GM19238 (cell line): ENCODE results near the gene GTPBP1.

Experiments
- DNase-seq: peaks from one replicate; pipeline ENCODE4 v3.0.0; 2011; ENCODE audit warnings: low spot score; ENCODE audit not compliant: insufficient read length

The GTPBP1 gene

DNA sequence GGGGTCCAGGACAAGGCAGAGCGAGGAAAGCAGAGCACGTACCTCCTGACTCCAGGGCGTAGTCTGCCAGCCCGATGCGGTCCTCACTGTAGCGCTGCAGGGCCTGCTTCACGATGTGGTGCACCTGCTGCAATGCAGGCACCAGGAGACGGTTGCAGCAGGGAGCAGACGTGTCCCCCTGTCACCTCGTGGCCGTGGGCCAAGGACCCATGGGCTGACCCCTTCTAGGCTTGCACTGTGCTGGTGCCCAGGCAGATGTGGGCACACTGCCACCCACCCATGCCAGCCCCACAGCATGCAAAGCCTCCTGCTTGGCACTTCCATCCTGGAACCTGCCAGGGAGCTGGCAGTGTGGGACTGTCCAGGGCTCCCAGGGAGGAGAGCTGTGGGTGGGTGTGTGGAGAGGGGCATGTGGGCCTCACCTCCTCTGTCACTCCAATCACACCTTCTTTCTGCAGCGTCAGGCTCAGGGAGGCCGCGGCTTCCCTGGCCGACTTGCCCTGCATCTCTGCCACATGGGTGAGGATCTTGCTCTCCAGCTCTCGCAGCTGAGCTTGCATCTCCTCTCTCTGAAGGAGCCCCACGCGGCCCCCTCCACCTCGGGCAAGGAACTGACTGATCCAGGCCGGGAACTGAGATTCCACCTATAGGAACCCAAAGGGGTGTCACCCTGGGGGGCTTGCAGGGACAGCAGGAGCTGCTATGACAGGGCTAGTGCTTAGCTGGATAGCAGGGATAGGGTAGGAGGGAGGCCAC, 33.7 kb downstream of the GTPBP1 start:
- no peak for DNase-seq

DNA sequence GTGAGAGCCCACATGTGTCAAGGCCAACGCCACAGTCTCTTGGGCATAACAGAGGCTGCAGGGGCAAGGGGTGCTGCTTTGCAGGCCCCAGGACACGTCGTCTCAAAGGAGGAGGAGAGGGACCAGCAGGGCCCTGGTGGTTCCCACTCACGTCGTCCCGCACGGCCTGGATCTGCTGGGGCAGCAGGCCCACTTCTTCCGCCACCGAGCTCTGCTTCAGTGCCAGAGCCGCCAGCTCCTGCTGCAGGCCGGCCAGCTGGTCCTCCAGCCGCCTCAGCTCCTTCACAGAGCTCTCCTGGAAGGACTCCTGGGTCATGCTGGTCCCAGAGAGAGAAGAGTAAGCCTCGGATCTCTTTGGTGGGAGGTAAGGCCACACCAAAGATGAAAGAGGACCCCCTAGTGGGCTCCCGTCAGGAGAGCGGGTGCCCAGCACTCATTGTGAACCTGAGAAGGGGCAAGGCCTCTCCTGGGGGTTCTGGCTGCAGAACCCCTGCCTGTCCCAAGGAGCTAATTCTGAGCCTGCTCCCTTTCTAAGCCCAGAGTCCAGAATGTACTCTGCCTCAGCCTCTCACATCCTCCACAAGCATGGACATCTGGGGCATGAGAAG, 34.5 kb downstream of the GTPBP1 start:
- DNase-seq = no peak

DNA sequence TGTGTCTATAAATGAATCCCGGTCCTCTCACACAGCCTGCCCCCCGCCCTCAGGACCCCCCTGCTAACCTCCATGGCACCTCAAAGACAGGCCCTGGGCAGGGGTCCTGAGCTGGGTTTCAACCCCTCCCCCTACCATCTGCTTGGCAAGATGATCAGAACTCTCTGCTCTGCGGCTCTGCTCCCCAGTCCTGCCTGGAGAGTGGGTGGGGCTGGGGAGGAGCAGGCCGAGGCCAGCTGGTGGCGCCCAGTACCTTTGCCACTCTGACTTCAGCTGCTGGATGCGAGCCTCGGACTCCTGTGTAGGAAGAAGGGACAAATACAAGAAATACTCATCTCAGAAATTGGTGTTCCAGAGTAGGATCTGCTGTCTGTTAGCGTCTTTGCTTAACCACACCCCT, 35.0 kb downstream of the GTPBP1 start:
- DNase-seq = no peak

- no peak for DNase-seq
Measured at GRCh38 chr22:38741166-38741565, 35.4 kb downstream of the GTPBP1 start.

DNA sequence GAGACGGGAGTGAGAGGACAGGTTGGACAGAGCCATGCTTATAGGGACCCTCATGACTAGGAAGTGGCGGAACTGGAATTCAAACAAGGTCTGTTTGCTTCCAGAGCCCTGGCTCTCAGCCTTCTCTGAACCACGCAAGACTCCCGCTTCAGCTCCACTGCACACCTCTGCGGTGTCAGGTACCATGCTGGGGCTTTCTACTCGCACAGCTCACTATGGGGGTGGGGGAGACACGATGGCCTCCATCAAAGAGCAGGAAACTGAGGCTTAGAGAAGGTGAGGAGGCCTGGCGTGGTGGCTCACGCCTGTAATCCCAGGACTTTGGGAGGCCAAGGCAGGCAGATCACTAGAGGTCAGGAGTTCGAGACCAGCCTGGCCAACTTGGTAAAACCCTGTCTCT, 35.8 kb downstream of the GTPBP1 start:
- no peak for DNase-seq

DNA sequence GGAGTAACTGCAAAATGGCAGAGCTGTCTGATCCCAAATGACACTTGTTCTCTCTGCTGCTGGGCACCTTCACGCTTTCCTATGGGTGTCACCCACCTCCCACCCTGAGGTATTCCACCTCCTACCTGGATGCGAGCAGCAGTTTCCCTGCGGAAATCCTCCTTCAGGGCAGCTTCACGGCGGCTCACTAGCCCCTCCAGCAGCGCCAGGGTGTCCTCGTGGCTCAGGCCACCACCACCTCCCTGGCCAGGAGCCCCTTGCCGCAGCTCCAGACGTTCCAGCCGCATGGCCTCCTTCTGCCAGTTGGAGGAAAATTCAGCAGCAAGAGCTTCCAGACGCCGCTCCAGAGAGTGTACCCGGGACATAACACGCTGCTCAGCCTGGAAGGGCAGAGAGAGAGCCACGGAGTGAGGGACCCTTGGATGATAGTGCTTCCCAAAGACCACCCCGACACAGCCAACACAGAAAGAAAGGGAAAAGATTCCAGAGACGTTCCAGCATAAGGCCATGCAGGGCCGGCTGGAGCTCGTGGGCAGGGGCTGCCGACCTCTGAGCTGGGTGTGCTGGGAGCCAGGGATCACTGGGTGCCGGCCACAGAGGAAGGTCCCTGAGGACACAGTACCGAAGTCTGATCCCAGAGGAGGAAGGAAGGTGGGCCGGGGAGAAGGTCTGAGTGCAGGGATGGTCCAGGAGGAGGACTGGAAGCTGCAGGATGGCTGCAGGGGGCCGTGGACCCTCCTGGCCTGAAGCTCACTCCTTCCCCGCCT, 36.6 kb downstream of the GTPBP1 start:
- no peak for DNase-seq

DNA sequence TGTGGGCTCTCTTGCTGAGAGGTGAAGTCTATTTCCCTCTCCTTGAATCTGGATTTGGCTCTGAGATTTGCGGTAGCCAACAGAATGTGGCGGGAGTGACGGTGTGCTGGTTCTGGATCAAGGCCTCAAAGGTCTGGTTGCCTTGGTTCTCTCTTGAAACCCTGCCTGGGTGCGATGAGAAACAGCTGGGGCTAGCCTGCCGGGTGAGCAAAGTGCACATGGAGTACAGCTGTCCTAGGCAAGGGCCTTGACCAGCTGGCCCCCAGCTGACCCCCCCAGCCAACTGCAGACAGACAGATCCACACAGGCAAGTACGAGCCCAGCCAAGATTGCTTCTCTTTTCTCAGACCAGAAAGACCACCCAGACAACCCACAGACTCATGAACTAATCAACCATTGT, 39.2 kb downstream of the GTPBP1 start:
- DNase-seq = no peak

- no peak for DNase-seq
Measured at GRCh38 chr22:38745676-38746460, 40.1 kb downstream of the GTPBP1 start.

DNA sequence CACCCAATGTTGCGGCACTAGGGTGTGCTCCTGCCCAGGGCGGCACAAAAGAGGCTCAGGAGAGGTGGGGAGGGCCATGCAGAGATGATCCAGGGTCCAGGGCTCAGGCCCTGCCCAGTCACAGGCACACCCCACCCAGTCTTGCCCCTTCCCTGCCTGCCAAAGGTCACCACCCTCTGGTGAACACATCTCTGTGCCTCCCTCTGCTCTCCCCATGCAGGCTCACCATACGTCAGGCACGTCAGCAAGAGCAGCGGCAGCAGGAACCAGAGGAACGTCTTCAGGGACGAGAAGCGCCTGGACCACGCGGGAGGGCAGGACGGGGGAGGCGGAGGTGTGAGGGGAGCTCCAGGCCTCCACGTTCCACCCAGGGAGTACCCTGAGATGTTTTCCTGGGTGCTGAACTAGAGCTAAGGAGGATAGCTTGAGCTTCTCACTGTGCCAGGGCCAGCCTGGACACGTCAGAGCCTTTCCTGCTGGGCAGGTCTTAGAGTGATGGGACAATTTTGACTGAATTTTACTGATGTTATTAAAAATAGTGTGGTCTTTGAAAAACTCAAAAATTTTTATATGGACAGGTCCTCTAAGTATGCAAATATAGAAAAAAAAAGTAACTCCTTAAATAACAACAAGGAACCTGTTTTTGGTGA, 42.9 kb downstream of the GTPBP1 start:
- no peak for DNase-seq

DNA sequence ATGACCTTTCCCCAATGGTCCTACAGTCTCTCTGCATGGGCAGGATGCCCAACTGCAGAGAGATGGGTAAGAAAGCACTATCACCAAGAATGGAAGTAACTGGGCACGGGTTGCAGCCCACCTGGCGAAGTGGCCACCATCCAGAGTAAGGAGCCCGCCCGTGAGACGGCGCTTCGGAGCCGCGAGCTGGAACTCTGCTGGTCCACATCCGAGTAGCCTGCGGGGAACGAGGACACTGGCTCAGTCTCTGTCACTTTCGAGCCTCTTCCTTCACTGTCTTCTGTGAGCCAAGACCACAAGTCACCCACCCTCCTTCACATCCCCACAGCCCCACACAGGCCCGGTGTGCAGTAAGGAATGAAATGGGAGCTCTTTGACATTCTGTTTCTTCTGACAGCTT, 44.4 kb downstream of the GTPBP1 start:
- no peak for DNase-seq

- no peak for DNase-seq
Measured at GRCh38 chr22:38750638-38751037, 44.9 kb downstream of the GTPBP1 start.

DNA sequence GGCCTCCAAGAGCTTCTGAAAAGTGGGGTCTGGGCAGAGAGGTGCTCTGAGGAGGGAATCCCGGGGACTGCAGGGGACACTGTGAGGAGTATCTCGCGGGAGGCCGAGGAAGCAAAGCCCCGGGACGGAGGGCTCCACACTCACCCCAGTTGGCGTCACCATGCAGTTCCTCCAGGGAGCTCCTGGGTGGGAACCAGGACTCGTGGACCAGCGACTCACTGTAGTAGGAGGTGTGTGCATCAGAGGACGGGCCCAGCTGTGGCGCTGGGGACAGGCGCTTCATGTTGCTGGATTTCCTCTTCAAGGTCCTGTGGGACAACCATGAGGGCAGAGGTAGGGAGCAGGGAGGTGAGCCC, 45.3 kb downstream of the GTPBP1 start:
- DNase-seq = no peak

DNA sequence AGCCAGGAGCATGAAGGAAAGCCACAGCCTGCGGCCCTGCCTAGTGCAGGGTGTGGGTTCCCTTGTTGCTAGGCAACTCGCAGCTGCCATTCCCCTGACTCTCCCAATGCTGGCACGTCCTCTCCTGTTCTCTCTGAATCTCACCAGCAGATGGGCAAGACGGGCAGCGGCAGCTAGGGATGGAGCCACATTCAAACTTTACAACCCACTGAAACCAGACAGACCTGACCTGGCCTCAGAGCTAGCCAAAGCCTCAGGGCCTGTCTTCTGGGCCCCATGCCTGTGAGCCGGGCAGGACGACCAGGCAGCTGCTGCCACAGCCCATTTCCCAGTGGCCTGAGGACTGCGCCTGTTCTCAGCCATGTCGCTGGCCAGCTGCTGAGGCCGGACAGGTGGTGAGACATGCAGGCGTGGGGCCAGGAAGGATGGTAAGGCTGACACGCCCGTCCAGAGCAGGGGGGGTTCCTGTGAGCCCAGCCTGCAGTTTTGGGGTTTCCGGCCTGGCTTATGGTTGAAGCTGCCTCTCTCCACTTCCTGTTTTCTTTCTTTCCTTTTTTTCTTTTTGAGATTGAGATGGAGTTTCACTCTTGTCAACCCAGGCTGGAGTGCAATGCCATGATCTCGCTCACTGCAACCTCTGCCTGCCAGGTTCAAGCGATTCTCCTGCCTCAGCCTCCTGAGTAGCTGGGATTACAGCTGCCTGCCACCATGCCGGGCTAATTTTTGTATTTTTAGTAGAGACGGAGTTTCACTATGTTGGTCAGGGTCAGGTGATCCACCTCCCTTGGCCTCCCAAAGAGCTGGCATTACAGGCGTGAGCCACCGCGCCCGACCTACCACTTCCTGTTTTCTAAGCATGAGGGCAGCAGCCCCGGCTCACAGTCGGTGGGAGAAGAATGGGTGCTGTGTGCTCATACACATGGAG, 45.9 kb downstream of the GTPBP1 start:
- DNase-seq = peak; percentile 82

GRCh38 chr22:38753948-38754750, 48.4 kb downstream of the GTPBP1 start:
- no peak for DNase-seq

DNA sequence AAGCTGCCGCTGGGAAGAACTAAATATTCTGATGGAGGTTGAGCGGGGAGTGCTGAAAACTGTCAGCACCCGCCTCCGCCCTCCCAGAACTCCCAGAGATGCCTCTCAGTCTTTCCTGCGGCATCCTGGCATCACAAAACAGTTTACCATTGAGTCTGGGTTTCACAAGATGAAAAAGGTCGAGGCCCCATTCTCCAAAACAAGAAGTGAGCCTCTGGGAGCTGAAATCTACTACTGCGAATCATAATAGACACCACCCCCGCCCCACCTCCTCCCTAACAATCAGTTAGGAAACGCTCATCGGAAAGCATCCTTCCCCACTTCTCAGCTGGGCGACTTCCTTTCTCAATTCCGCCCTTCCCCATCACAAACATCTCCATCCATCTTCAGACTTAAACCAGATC, 49.0 kb downstream of the GTPBP1 start:
- no peak for DNase-seq

DNA sequence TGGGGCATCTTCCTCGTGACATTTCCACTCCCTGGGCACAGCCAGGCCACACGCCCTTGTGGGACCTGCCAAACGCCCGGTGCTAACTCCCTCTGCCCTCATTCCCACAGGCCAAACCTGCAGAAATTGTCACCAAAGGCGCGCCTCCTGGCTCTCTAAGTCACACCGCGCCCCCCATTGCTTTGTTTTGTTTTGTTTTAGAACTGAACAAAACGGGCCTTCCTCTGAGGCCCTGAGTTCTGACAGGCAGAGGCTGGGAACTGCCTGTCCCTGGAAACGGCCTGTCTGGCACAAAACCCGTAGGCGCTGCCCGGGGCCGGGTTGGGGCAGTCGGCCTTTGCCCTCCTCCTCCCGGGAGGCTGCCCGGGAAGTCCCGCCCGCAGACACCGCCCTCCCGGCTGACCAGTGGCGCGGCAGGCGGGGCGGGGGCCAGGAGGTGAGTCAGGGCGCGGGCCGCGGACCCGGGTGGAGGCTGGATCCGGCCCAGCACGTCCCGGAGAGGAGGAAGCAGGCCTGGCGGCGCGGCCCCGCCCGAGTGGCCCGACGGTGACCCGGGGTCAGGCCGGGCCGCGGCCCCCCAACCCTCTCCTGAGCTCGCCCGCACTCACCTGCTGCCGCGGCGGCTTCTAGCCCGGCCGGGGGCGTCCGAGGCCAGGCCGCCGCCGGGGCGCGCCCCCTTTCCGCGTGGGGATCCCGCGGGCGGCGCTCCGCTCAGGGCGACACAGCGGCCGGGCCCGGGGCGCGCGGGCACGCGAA, 49.6 kb downstream of the GTPBP1 start:
- DNase-seq = peak; percentile 66

DNA sequence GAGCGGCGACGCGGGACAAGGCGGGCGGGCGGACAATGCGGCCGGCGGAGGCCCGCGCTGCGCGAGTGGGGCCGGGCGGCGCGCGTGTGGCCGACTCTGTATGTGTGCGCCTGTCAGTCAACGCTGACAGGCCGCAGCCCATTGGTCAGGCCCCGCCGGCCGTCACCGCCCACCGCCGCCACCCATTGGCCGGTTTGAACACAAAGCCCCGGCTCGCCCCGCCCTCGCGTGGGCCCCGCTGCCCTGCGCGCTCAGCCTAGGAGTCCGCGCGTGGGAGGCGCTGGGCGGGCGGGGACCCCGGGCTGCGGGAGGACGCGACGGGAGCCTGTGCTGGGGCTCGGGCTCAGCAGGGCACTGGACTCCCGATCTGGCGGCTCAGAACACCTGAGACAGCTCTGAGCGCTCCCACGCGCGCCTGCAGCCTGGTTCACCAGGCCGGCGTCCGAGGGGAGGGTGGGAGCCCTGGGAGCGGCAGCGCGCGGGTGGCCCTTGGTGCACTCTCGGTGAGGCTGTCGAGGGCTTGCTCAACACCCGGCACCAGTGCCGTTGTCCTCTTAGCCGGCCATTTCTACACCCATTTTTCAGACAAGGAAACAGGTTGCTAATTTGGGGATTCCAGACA, 50.3 kb downstream of the GTPBP1 start, which contains the start of gene SUN2:
TSS of gene SUN2 (minus strand) at position 88 of the 622 bp plus-strand sequence. CDS start 3,370 bp downstream, outside the sequence.
- peak; percentile 99 for DNase-seq
